GM12874 (cell line): Measurements from ENCODE around the gene GRAMD1B.

ENCODE experiments used
- CTCF ChIP-seq: IDR thresholded peaks from 2 replicates; pipeline ENCODE4 v1.5.1; 2011; ENCODE audit warnings: low read depth, mild to moderate bottlenecking, control low read depth, low read length, moderate library complexity; ENCODE audit not compliant: insufficient read depth

Gene GRAMD1B

GRCh38 chr11:123603666-123604065 is 173.6 kb downstream of the GRAMD1B start:
- no peak for TF ChIP-seq CTCF

GRCh38 chr11:123607781-123608180 is 177.7 kb downstream of the GRAMD1B start:
- no peak for TF ChIP-seq CTCF

- TF ChIP-seq CTCF, result no peak
Observed at GRCh38 chr11:123608371-123608770, 178.3 kb downstream of the GRAMD1B start.

GRCh38 chr11:123608945-123609344 is 178.9 kb downstream of the GRAMD1B start:
- TF ChIP-seq CTCF, result no peak

- TF ChIP-seq CTCF, result no peak
Observed at GRCh38 chr11:123611698-123612097, 181.6 kb downstream of the GRAMD1B start.

- no peak for TF ChIP-seq CTCF
Observed at GRCh38 chr11:123616505-123617198, 186.6 kb downstream of the GRAMD1B start.

- TF ChIP-seq CTCF, result no peak
Observed at GRCh38 chr11:123622576-123622975, 192.5 kb downstream of the GRAMD1B start.

GRCh38 chr11:123624974-123625373 is 194.9 kb downstream of the GRAMD1B start:
- no peak for TF ChIP-seq CTCF
